PC-3 (cell line): ENCODE data around the gene GDPD3.

ENCODE experiments used
- CTCF ChIP-seq: fragments of 300-600 bp; sonication (generic); conservative IDR thresholded peaks from 2 replicates; pipeline ENCODE4 v1.5.1; 2017; ENCODE audit warnings: antibody characterized with exemption, low read depth, mild to moderate bottlenecking, low read length
- EZH2 ChIP-seq: fragments of 300-600 bp; sonication (generic); IDR thresholded peaks from one replicate; pipeline ENCODE4 v1.6.1; 2017; ENCODE audit warnings: antibody characterized with exemption, mild to moderate bottlenecking, low read length; ENCODE audit not compliant: unreplicated experiment

GRCh38 chr16:30147843-30148510 lies 34.6 kb upstream of the GDPD3 start:
- TF ChIP-seq EZH2 (no peak), CTCF (no peak)
